Activated CD8-positive, alpha-beta memory T cell treated with anti-CD3 and anti-CD28 coated beads, Interleukin-2, amount 50 U/mL, for 1 hour (primary cell): ENCODE data around the gene HES1.
"Not testable (repeated sequence)": the region's sequence is repeated elsewhere in the genome, so short reads cannot be mapped to it uniquely, and the experiment has no call there.

ENCODE experiments used
- DNase-seq: peaks from one replicate; pipeline ENCODE4 v3.0.0-alpha.2; 2020; ENCODE audit errors: extremely low read depth

The HES1 gene

GRCh38 chr3:194141415-194142155 lies 5.6 kb downstream of the HES1 start:
- DNase-seq: no peak

- no peak for DNase-seq
Observed at GRCh38 chr3:194142156-194142910, 6.4 kb downstream of the HES1 start.

- DNase-seq: no peak
Observed at GRCh38 chr3:194145702-194146101, 9.8 kb downstream of the HES1 start.

GRCh38 chr3:194147679-194148078 lies 11.7 kb downstream of the HES1 start:
- DNase-seq: no peak

GRCh38 chr3:194148383-194148782 lies 12.4 kb downstream of the HES1 start:
- no peak for DNase-seq

- DNase-seq: no peak
Observed at GRCh38 chr3:194150252-194150934, 14.4 kb downstream of the HES1 start.

- not testable (repeated sequence) for DNase-seq
Observed at GRCh38 chr3:194150935-194151302, 15.0 kb downstream of the HES1 start.

GRCh38 chr3:194154346-194154745 lies 18.4 kb downstream of the HES1 start:
- DNase-seq: no peak

- DNase-seq: no peak
Observed at GRCh38 chr3:194156095-194156494, 20.1 kb downstream of the HES1 start.

- no peak for DNase-seq
Observed at GRCh38 chr3:194158942-194159439, 23.0 kb downstream of the HES1 start.

GRCh38 chr3:194160158-194160557 lies 24.2 kb downstream of the HES1 start:
- no peak for DNase-seq

GRCh38 chr3:194161131-194162045 lies 25.4 kb downstream of the HES1 start:
- no peak for DNase-seq

- no peak for DNase-seq
Observed at GRCh38 chr3:194162070-194162678, 26.2 kb downstream of the HES1 start.

GRCh38 chr3:194162817-194163584 lies 27.1 kb downstream of the HES1 start:
- no peak for DNase-seq

- no peak for DNase-seq
Observed at GRCh38 chr3:194163697-194164096, 27.7 kb downstream of the HES1 start.

GRCh38 chr3:194164861-194165260 lies 28.9 kb downstream of the HES1 start:
- no peak for DNase-seq

GRCh38 chr3:194165271-194166018 lies 29.5 kb downstream of the HES1 start:
- DNase-seq: no peak

- no peak for DNase-seq
Observed at GRCh38 chr3:194166682-194167479, 30.9 kb downstream of the HES1 start.
